SU-DHL-6 (cell line): Measurements from ENCODE around the gene TDO2.

Source experiments
- CTCF ChIP-seq: fragments of 200-600 bp; sonication (generic); IDR thresholded peaks from one replicate; pipeline ENCODE4 v1.5.1; 2017; ENCODE audit warnings: antibody characterized with exemption, mild to moderate bottlenecking, low read length, moderate library complexity; ENCODE audit not compliant: insufficient read depth, poor library complexity, severe bottlenecking
- EZH2phosphoT487 ChIP-seq: fragments of 200-600 bp; sonication (generic), shearing (Covaris generic); conservative IDR thresholded peaks from 2 replicates; pipeline ENCODE4 v1.6.1; 2018; ENCODE audit warnings: mild to moderate bottlenecking, antibody characterized with exemption, low read length, moderate library complexity, mixed read lengths

GRCh38 chr4:155866177-155866576, 37.3 kb upstream of the TDO2 start, which contains the start of gene ASIC5:
- TF ChIP-seq CTCF = no peak
- no peak for TF ChIP-seq EZH2phosphoT487
